ENCODE data around the gene SLC23A1. TPM values are rescaled to one million over a fixed set of nuclear protein-coding genes. Genes with fewer than 3 reads are reported as not detected.

SLC23A1 gene
- total RNA-seq, 2 donors from 2014 or later = 0.35 to 0.93 TPM

- H3K4me1 ChIP-seq (ENCODE audit: control insufficient read depth, insufficient read depth, low read length) = peaks cover 7% of the 10 kb centered on the region
- H3K4me3 ChIP-seq (ENCODE audit: low read length) = peak within 1 kb of the TSS; percentile 75
- no peaks in the 10 kb centered on the region for H3K9me3 ChIP-seq (ENCODE audit: control insufficient read depth, low read length)
- Mint-ChIP-seq H3K27me3 (ENCODE audit: insufficient read depth) (peaks cover 21% of the 10 kb centered on the region), H3K9me3 (no peaks in the 10 kb centered on the region), H3K36me3 (ENCODE audit: low read depth) (peaks cover 8% of the 10 kb centered on the region), H3K4me3 (peak within 1 kb of the TSS; percentile 68), H3K4me1 (peaks cover 30% of the 10 kb centered on the region), H3K27ac (peak within 1 kb of the TSS; percentile 78)
- no peaks in the 10 kb centered on the region for H3K36me3 ChIP-seq (ENCODE audit: control insufficient read depth, insufficient read depth, low read length)
- peak; percentile 79 for DNase-seq
- WGBS, 2 experiments (ENCODE audit: insufficient coverage in 1 of 2, insufficient read length in 1 of 2) = 55 to 66% methylated on average over 38 to 76 of the region's 76 CpGs
- TF ChIP-seq CTCF (conservative IDR thresholded peaks at IDR 0.05) = no peak
- H3K27me3 ChIP-seq (ENCODE audit: control insufficient read depth, insufficient read depth, low read length, poor library complexity, severe bottlenecking) = peaks cover 23% of the 10 kb centered on the region
- peak within 1 kb of the TSS; percentile 25 for H3K9ac ChIP-seq (ENCODE audit: extremely low read depth, low read length, poor library complexity, severe bottlenecking)
- H3K27ac ChIP-seq (ENCODE audit: low read depth, low read length) = no peak within 1 kb of the TSS
Measured at GRCh38 chr5:139394654-139395566, 11.8 kb upstream of the SLC23A1 start, which contains the start of gene PROB1. Gene PROB1, minus strand, starts transcription at chr5:139395104. Its CDS starts 23 bp downstream, at chr5:139395081.

- Mint-ChIP-seq H3K9me3 (no peaks in the 10 kb centered on the region), H3K27me3 (ENCODE audit: insufficient read depth) (peaks cover 21% of the 10 kb centered on the region), H3K27ac (no peak overlapping the region), H3K4me3 (peak overlapping the region; percentile 68), H3K4me1 (peaks cover 30% of the 10 kb centered on the region), H3K36me3 (ENCODE audit: low read depth) (peaks cover 5% of the 10 kb centered on the region)
- Histone ChIP-seq H3K36me3 (ENCODE audit: control insufficient read depth, insufficient read depth, low read length) (no peaks in the 10 kb centered on the region), H3K4me3 (ENCODE audit: low read length) (peak overlapping the region; percentile 75), H3K27me3 (ENCODE audit: control insufficient read depth, insufficient read depth, low read length, poor library complexity, severe bottlenecking) (peaks cover 23% of the 10 kb centered on the region), H3K27ac (ENCODE audit: low read depth, low read length) (no peak overlapping the region), H3K4me1 (ENCODE audit: control insufficient read depth, insufficient read depth, low read length) (peaks cover 7% of the 10 kb centered on the region), H3K9ac (ENCODE audit: extremely low read depth, low read length, poor library complexity, severe bottlenecking) (peak overlapping the region; percentile 25), H3K9me3 (ENCODE audit: control insufficient read depth, low read length) (no peaks in the 10 kb centered on the region)
- TF ChIP-seq CTCF (conservative IDR thresholded peaks at IDR 0.05) = peak; percentile 85
- WGBS, 2 experiments (ENCODE audit: insufficient coverage in 1 of 2, insufficient read length in 1 of 2) = 3 to 9% methylated on average over 16 to 62 of the region's 62 CpGs
- peak; percentile 91 for DNase-seq
Measured at GRCh38 chr5:139394123-139394653, 11.1 kb upstream of the SLC23A1 start.

- H3K9me3 Mint-ChIP-seq = no peaks in the 10 kb centered on the region
- H3K36me3 Mint-ChIP-seq (ENCODE audit: low read depth) = peaks cover 3% of the 10 kb centered on the region
- H3K27ac Mint-ChIP-seq = no peak overlapping the region
- no peaks in the 10 kb centered on the region for H3K36me3 ChIP-seq (ENCODE audit: control insufficient read depth, insufficient read depth, low read length)
- TF ChIP-seq CTCF (conservative IDR thresholded peaks at IDR 0.05) = no peak
- peak overlapping the region; percentile 25 for H3K9ac ChIP-seq (ENCODE audit: extremely low read depth, low read length, poor library complexity, severe bottlenecking)
- peaks cover 7% of the 10 kb centered on the region for H3K4me1 ChIP-seq (ENCODE audit: control insufficient read depth, insufficient read depth, low read length)
- no peaks in the 10 kb centered on the region for H3K9me3 ChIP-seq (ENCODE audit: control insufficient read depth, low read length)
- H3K27me3 ChIP-seq (ENCODE audit: control insufficient read depth, insufficient read depth, low read length, poor library complexity, severe bottlenecking) = peaks cover 23% of the 10 kb centered on the region
- peaks cover 30% of the 10 kb centered on the region for H3K4me1 Mint-ChIP-seq
- WGBS, 2 experiments (ENCODE audit: insufficient coverage in 1 of 2, insufficient read length in 1 of 2) = 16 to 17% methylated on average over 28 to 49 of the region's 49 CpGs
- H3K4me3 ChIP-seq (ENCODE audit: low read length) = peak overlapping the region; percentile 75
- peak overlapping the region; percentile 68 for H3K4me3 Mint-ChIP-seq
- H3K27ac ChIP-seq (ENCODE audit: low read depth, low read length) = no peak overlapping the region
- DNase-seq = no peak
- peaks cover 21% of the 10 kb centered on the region for H3K27me3 Mint-ChIP-seq (ENCODE audit: insufficient read depth)
Measured at GRCh38 chr5:139393497-139394122, 10.5 kb upstream of the SLC23A1 start.

All from endodermal cell (in vitro differentiated cells).